B cell (primary cell): Measurements from ENCODE around the gene SNX20.

ENCODE experiments used
- CTCF ChIP-seq: fragments of 200-600 bp; IDR thresholded peaks from one replicate; pipeline ENCODE4 v1.8.0; 2022; ENCODE audit warnings: antibody characterized with exemption, mild to moderate bottlenecking
- EZH2 ChIP-seq: IDR thresholded peaks from 2 replicates; pipeline ENCODE4 v1.6.1; 2012; ENCODE audit warnings: borderline replicate concordance, low read depth, mild to moderate bottlenecking, moderate library complexity, low read length; ENCODE audit not compliant: insufficient read depth, poor library complexity, severe bottlenecking

DNA sequence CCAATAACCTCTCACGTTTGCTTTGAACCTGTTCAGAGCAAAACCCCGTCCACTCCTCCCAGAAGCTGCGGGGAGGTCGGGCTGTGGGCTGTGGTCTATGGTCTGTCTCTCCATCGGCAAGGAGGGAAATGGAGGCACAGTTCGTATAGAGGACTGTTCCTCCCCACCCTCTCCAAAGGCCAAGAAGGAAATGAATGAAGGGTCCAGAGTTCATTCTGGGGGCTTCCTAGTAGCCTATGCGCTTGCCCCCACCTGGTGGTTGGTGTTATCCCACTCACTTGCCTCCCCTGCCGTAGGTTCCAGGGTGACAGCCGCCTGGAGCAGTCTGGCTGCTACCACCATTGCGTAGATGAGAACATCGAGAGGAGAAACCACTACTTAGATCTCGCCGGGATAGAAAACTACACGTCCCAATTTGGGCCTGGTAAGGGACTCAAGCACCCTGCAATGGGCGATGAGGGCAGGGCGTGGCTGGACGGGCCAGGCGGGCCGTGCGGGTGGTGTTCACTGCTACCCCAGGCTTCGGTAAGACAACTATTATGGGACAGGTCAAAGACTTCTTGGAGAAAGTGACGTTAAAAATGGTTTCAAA is 49.0 kb downstream of the SNX20 start:
- no peak for TF ChIP-seq CTCF
- no peak for TF ChIP-seq EZH2
